CD14-positive monocyte (primary cell): Measurements from ENCODE around the gene DAPK1. TPM values are rescaled to one million over a fixed set of nuclear protein-coding genes. Genes with fewer than 3 reads are reported as not detected.

Experiments used
- DNase-seq, 3 donors: peaks; one replicate each; pipeline ENCODE4 v3.0.0-alpha.2; 2011 to 2022
- H2AFZ ChIP-seq: 2 replicates; pipeline ENCODE4 v1.6.0; 2012; ENCODE audit warnings: mild to moderate bottlenecking, low read depth, low read length, inconsistent platforms; ENCODE audit not compliant: insufficient read depth, poor library complexity, severe bottlenecking
- H3K27ac ChIP-seq, 2 donors: 1 replicate in 1 of 2; 2 replicates in 1 of 2; pipeline ENCODE4 v1.5.1; 2012 to 2013; ENCODE audit warnings: low read length in 2 of 2, control low read depth in 1 of 2, inconsistent platforms in 1 of 2, low read depth in 1 of 2, mild to moderate bottlenecking in 1 of 2
- H3K27me3 ChIP-seq, 2 donors: one replicate each; pipeline versions ENCODE4 v1.6.0 to v1.6.1; 2011 to 2013; ENCODE audit warnings: low read length in 2 of 2; ENCODE audit not compliant: control insufficient read depth in 2 of 2, insufficient read depth in 2 of 2
- H3K36me3 ChIP-seq, 2 donors: replicated peaks in 1 of 2; 1 replicate in 1 of 2; 2 replicates in 1 of 2; pipeline versions ENCODE4 v1.5.1 to v1.6.1; 2012 to 2013; ENCODE audit warnings: low read length in 2 of 2, control low read depth in 1 of 2, inconsistent platforms in 1 of 2, mild to moderate bottlenecking in 1 of 2; ENCODE audit not compliant: insufficient read depth in 2 of 2, control insufficient read depth in 1 of 2
- H3K4me1 ChIP-seq, 2 donors: 1 replicate in 1 of 2; 2 replicates in 1 of 2; pipeline versions ENCODE4 v1.5.1 to v1.6.1; 2012 to 2013; ENCODE audit warnings: low read length in 2 of 2, control low read depth in 1 of 2, inconsistent platforms in 1 of 2, mild to moderate bottlenecking in 1 of 2, moderate library complexity in 1 of 2; ENCODE audit not compliant: insufficient read depth in 2 of 2, control insufficient read depth in 1 of 2
- H3K4me2 ChIP-seq: replicated peaks from 2 replicates; pipeline ENCODE3; 2012; ENCODE audit warnings: low read length, moderate library complexity, mild to moderate bottlenecking; ENCODE audit not compliant: poor library complexity, severe bottlenecking; ENCODE audit errors: extremely low read depth
- H3K4me3 ChIP-seq, 3 experiments: fragments of 200-600 bp in 1 of 3; sonication (generic) in 1 of 3; replicated peaks in 1 of 3; 1 replicate in 2 of 3; 2 replicates in 1 of 3; pipeline ENCODE4 v1.5.1; 2011 to 2013; ENCODE audit warnings: low read length in 3 of 3, mild to moderate bottlenecking in 3 of 3, control low read depth in 2 of 3, low read depth in 2 of 3, inconsistent platforms in 1 of 3, moderate library complexity in 1 of 3
- H3K79me2 ChIP-seq: 2 replicates; pipeline ENCODE4 v1.6.0; 2012; ENCODE audit warnings: mild to moderate bottlenecking, control low read depth, inconsistent platforms, low read length, moderate library complexity; ENCODE audit not compliant: insufficient read depth
- H3K9ac ChIP-seq: 2 replicates; pipeline ENCODE4 v1.6.0; 2017; ENCODE audit warnings: low read length, mild to moderate bottlenecking; ENCODE audit not compliant: insufficient read depth, poor library complexity, severe bottlenecking
- H3K9me3 ChIP-seq, 2 donors: replicated peaks in 1 of 2; 1 replicate in 1 of 2; 2 replicates in 1 of 2; pipeline versions ENCODE4 v1.5.1 to v1.6.1; 2012 to 2013; ENCODE audit warnings: low read length in 2 of 2, control low read depth in 1 of 2; ENCODE audit not compliant: control insufficient read depth in 1 of 2, insufficient read depth in 1 of 2
- H4K20me1 ChIP-seq: 2 replicates; pipeline ENCODE4 v1.6.0; 2012; ENCODE audit warnings: mild to moderate bottlenecking, low read length, control low read depth, moderate library complexity; ENCODE audit not compliant: insufficient read depth
- H3K27ac Mint-ChIP-seq, 7 donors: one replicate each; pipeline ENCODE4 v1.8.0; 2020; ENCODE audit warnings: mild to moderate bottlenecking in 7 of 7, mixed read lengths in 7 of 7, moderate library complexity in 6 of 7, inconsistent platforms in 2 of 7
- H3K27me3 Mint-ChIP-seq, 3 donors: one replicate each; pipeline ENCODE4 v1.8.0; 2021 to 2022; ENCODE audit warnings: low read depth in 3 of 3, mild to moderate bottlenecking in 3 of 3, mixed read lengths in 3 of 3, moderate library complexity in 3 of 3, inconsistent platforms in 1 of 3
- H3K36me3 Mint-ChIP-seq, 2 donors: one replicate each; pipeline ENCODE4 v1.8.0; 2020; ENCODE audit warnings: mixed read lengths in 2 of 2, inconsistent platforms in 1 of 2, mild to moderate bottlenecking in 1 of 2
- H3K4me1 Mint-ChIP-seq: one replicate; pipeline ENCODE4 v1.8.0; 2020; ENCODE audit warnings: mild to moderate bottlenecking, mixed read lengths
- H3K4me3 Mint-ChIP-seq, 2 donors: one replicate each; pipeline ENCODE4 v1.8.0; 2020; ENCODE audit warnings: mild to moderate bottlenecking in 2 of 2, mixed read lengths in 2 of 2, moderate library complexity in 1 of 2
- H3K9me3 Mint-ChIP-seq, 7 donors: one replicate each; pipeline ENCODE4 v1.8.0; 2020 to 2022; ENCODE audit warnings: mixed read lengths in 7 of 7, mild to moderate bottlenecking in 6 of 7, moderate library complexity in 6 of 7, inconsistent platforms in 2 of 7
- WGBS: methylation state at CpG from one replicate; pipeline ENCODE4 v1.1.5; 2013; ENCODE audit warnings: missing lambda C conversion rate; ENCODE audit not compliant: insufficient coverage; 5-methylcytosine and 5-hydroxymethylcytosine counted together
- intact Hi-C, 2 donors: fragments of 100-400 bp; cut with micrococcal nuclease; formaldehyde crosslinking; loops; one replicate each; pipeline versions ENCODE4 v1.15.0 to v1.15.1; 2023
- polyA minus RNA-seq: library from RNA; depleted of rRNA, polyadenylated mRNA; stranded (reverse); fragments of >200 nt; gene quantifications from 2 replicates; pipeline ENCODE4 v1.2.3, GENCODE V29; 2012
- polyA plus RNA-seq, 3 donors: library from polyadenylated mRNA; depleted of rRNA in 1 of 3; unstranded in 2 of 3; stranded (reverse) in 1 of 3; fragments of 300-500 nt in 2 of 3; fragments of >200 nt in 1 of 3; fragmentation: Illumina TruSeq in 2 of 3; gene quantifications; 1 replicate in 2 of 3; 2 replicates in 1 of 3; pipeline ENCODE4 v1.2.3, GENCODE V29; 2012 to 2021
- total RNA-seq, 12 experiments: library from RNA in 1 of 12; stranded (reverse) in 1 of 12; fragments of 120-200 nt in 1 of 12; gene quantifications; one replicate each; pipeline ENCODE4 v1.2.4 and lab custom pipeline; 2013 to 2026; ENCODE audit warnings: mixed read lengths in 6 of 12, inconsistent platforms in 1 of 12
- TF ChIP-seq, protein P1 (sequence below): fragments of 200-600 bp; IDR thresholded peaks from one replicate; pipeline ENCODE4 v1.8.0; 2022; ENCODE audit warnings: antibody characterized with exemption, mild to moderate bottlenecking

Gene DAPK1
- total RNA-seq (2013) = 86.5 TPM
- polyA plus RNA-seq (100 to 1,000 TPM in 1 of 3 donors, 10 to 100 TPM in 2; 24.1 to 102 (median 44.4) TPM), polyA minus RNA-seq (75.6 and 109 TPM in 2 replicates), total RNA-seq (lab: John Stamatoyannopoulos, UW) (148 to 601 (median 187) reads per million in 11 experiments)

DNA sequence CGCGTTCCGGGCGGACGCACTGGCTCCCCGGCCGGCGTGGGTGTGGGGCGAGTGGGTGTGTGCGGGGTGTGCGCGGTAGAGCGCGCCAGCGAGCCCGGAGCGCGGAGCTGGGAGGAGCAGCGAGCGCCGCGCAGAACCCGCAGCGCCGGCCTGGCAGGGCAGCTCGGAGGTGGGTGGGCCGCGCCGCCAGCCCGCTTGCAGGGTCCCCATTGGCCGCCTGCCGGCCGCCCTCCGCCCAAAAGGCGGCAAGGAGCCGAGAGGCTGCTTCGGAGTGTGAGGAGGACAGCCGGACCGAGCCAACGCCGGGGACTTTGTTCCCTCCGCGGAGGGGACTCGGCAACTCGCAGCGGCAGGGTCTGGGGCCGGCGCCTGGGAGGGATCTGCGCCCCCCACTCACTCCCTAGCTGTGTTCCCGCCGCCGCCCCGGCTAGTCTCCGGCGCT is at the start of gene DAPK1:
DAPK1 (plus strand) TSS at position 264 of the 442 bp plus-strand sequence. CDS start 1,211 bp downstream, outside the sequence.
- intact Hi-C loops = loop anchor here in 1 of 2 donors (2.0 to 10.0 kb wide), 5 partner anchors 15 to 217 kb away; no protein-coding TSS in a partner anchor
- Histone ChIP-seq H3K27me3 (no peaks in the 10 kb centered on the region), H3K36me3 (no peaks in the 10 kb centered on the region), H3K79me2 (peaks cover 46% of the 10 kb centered on the region), H3K4me1 (peaks cover 59 to 75% of the 10 kb centered on the region in 2 donors), H3K27ac (peak within 1 kb of the TSS; percentile 69 to 90), H3K9ac (peak within 1 kb of the TSS; percentile 92), H3K4me2 (peak within 1 kb of the TSS; percentile 81), H2AFZ (peak within 1 kb of the TSS; percentile 84), H3K9me3 (no peaks in the 10 kb centered on the region), H3K4me3 (peak within 1 kb of the TSS; percentile 73 to 91 (median 84)), H4K20me1 (peaks cover 18% of the 10 kb centered on the region)
- peaks cover 73% of the 10 kb centered on the region for H3K4me1 Mint-ChIP-seq
- H3K4me3 Mint-ChIP-seq = peak within 1 kb of the TSS; percentile 97 to 100
- H3K27me3 Mint-ChIP-seq = peaks cover 5 to 6% (median 6%) of the 10 kb centered on the region in 3 donors
- peak within 1 kb of the TSS; percentile 90 to 96 (median 91) for H3K27ac Mint-ChIP-seq
- peak; percentile 65 to 75 (median 67) for DNase-seq
- WGBS = 0% methylated on average over 53 of the region's 55 CpGs
- H3K36me3 Mint-ChIP-seq = peaks cover 18 to 24% of the 10 kb centered on the region in 2 donors
- TF ChIP-seq, protein P1, sequence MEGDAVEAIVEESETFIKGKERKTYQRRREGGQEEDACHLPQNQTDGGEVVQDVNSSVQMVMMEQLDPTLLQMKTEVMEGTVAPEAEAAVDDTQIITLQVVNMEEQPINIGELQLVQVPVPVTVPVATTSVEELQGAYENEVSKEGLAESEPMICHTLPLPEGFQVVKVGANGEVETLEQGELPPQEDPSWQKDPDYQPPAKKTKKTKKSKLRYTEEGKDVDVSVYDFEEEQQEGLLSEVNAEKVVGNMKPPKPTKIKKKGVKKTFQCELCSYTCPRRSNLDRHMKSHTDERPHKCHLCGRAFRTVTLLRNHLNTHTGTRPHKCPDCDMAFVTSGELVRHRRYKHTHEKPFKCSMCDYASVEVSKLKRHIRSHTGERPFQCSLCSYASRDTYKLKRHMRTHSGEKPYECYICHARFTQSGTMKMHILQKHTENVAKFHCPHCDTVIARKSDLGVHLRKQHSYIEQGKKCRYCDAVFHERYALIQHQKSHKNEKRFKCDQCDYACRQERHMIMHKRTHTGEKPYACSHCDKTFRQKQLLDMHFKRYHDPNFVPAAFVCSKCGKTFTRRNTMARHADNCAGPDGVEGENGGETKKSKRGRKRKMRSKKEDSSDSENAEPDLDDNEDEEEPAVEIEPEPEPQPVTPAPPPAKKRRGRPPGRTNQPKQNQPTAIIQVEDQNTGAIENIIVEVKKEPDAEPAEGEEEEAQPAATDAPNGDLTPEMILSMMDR = peak; percentile 17
- H3K9me3 Mint-ChIP-seq = peaks cover 0 to under 1% (median 0%) of the 10 kb centered on the region in 7 donors

DNA sequence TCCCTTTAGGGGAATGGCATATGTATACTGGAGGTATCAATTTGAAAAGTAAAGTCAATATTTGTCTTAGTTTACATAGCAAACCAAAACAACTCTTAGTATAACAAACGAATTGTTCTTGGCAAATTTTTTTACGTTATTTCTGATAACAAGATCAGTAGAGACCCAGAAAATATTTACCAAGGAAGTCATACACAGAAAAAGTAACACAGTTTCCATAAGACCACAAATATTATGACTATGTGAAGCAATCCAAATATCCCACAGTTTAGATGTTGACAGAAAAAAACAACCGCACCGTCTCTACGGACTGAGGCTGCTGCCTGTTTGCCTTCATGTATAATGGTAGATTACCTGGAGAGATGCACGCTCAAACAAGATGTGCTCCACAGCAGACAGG is 46.5 kb upstream of the DAPK1 start:
- Histone ChIP-seq H3K27ac (no peak overlapping the region), H3K36me3 (no peaks in the 10 kb centered on the region), H3K9me3 (peaks cover 14 to 15% of the 10 kb centered on the region in 2 donors), H3K4me2 (no peak overlapping the region), H4K20me1 (no peaks in the 10 kb centered on the region), H3K27me3 (no peaks in the 10 kb centered on the region), H3K79me2 (no peaks in the 10 kb centered on the region), H3K4me1 (peaks cover 0 to 1% of the 10 kb centered on the region in 2 donors), H3K4me3 (no peak overlapping the region), H3K9ac (no peak overlapping the region), H2AFZ (no peak overlapping the region)
- peaks cover 3% of the 10 kb centered on the region for H3K4me1 Mint-ChIP-seq
- intact Hi-C loops = no loop called here
- peaks cover 0 to 1% (median 0%) of the 10 kb centered on the region in 3 donors for H3K27me3 Mint-ChIP-seq
- peaks cover 11 to 22% (median 16%) of the 10 kb centered on the region in 7 donors for H3K9me3 Mint-ChIP-seq
- 89% methylated on average over 3 of the region's 6 CpGs for WGBS
- no peaks in the 10 kb centered on the region for H3K36me3 Mint-ChIP-seq
- TF ChIP-seq, protein P1 = no peak
- no peak overlapping the region for H3K4me3 Mint-ChIP-seq
- H3K27ac Mint-ChIP-seq = no peak overlapping the region
- no peak for DNase-seq
